Vagina (tissue), 2 donors: ENCODE measurements around the gene TBXAS1. TPM values are rescaled to one million over a fixed set of nuclear protein-coding genes. Genes with fewer than 3 reads are reported as not detected.

Source experiments
- DNase-seq, 2 donors: peaks; one replicate each; pipeline ENCODE4 v3.0.0-alpha.2; 2017; ENCODE audit errors: extremely low spot score in 2 of 2
- H3K27ac ChIP-seq: fragments of 200-600 bp; sonication (generic); one replicate; pipeline ENCODE4 v1.5.1; 2019
- H3K27me3 ChIP-seq: fragments of 200-600 bp; sonication (generic); one replicate; pipeline ENCODE4 v1.5.1; 2019
- H3K36me3 ChIP-seq, 2 donors: fragments of 200-600 bp; sonication (generic); one replicate each; pipeline ENCODE4 v1.5.1; 2017 to 2019
- H3K4me1 ChIP-seq: fragments of 200-600 bp; sonication (generic); one replicate; pipeline ENCODE4 v1.5.1; 2019
- H3K4me3 ChIP-seq, 2 donors: fragments of 200-600 bp; sonication (generic); 1 replicate in 1 of 2; 2 replicates in 1 of 2; pipeline ENCODE4 v1.5.1; 2016 to 2019
- H3K9me3 ChIP-seq: fragments of 200-600 bp; sonication (generic); one replicate; pipeline ENCODE4 v1.5.1; 2019
- CTCF ChIP-seq, 3 experiments: fragments of 450-650 bp in 2 of 3; fragments of 200-600 bp in 1 of 3; sonication (generic) in 1 of 3; IDR thresholded peaks; one replicate each; pipeline ENCODE4 v1.5.1; 2017 to 2019; ENCODE audit warnings: antibody characterized with exemption in 3 of 3, mild to moderate bottlenecking in 2 of 3, moderate library complexity in 2 of 3
- POLR2A ChIP-seq, 2 donors: fragments of 450-650 bp; IDR thresholded peaks; one replicate each; pipeline ENCODE4 v1.6.1; 2017; ENCODE audit warnings: antibody characterized with exemption in 2 of 2, mild to moderate bottlenecking in 2 of 2, moderate library complexity in 2 of 2
- POLR2AphosphoS5 ChIP-seq, 2 donors: sonication (generic); formaldehyde crosslinking; IDR thresholded peaks; one replicate each; pipeline ENCODE4 v1.9.0; 2017; ENCODE audit warnings: antibody characterized with exemption in 2 of 2, mild to moderate bottlenecking in 2 of 2, low read depth in 1 of 2; ENCODE audit not compliant: insufficient read depth in 1 of 2
- intact Hi-C: fragments of 100-400 bp; cut with DNase I; formaldehyde crosslinking; loops from one replicate; pipeline ENCODE4 v1.15.1; 2023
- total RNA-seq: library from RNA; depleted of rRNA; stranded (reverse); fragments of >200 nt; gene quantifications from one replicate; pipeline ENCODE4 v1.2.3, GENCODE V29; 2016

The TBXAS1 gene
- total RNA-seq, 1 donor from 2014 or later = 18.4 TPM

GRCh38 chr7:140003913-140004382 lies 174.9 kb downstream of the TBXAS1 start:
- Histone ChIP-seq H3K27ac (no peak overlapping the region), H3K27me3 (no peaks in the 10 kb centered on the region), H3K4me3 (no peak overlapping the region), H3K9me3 (no peaks in the 10 kb centered on the region), H3K4me1 (no peaks in the 10 kb centered on the region), H3K36me3 (no peaks in the 10 kb centered on the region)
- intact Hi-C loops = loop anchor here (5.0 kb wide), 2 partner anchors 227 to 367 kb away; partner anchors contain the start of gene HIPK2
- TF ChIP-seq POLR2AphosphoS5 (IDR thresholded peaks at IDR 0.05; ENCODE audit: insufficient read depth in 1 of 2, low read depth in 1 of 2) (no peak), CTCF (IDR thresholded peaks at IDR 0.05) (peak in 2 of 3 experiments; percentile 14 to 34), POLR2A (IDR thresholded peaks at IDR 0.05) (no peak)
- no peak for DNase-seq

GRCh38 chr7:140004672-140005071 lies 175.6 kb downstream of the TBXAS1 start:
- no peak overlapping the region for H3K27ac ChIP-seq
- DNase-seq = no peak
- H3K9me3 ChIP-seq = no peaks in the 10 kb centered on the region
- no peaks in the 10 kb centered on the region for H3K36me3 ChIP-seq
- no peaks in the 10 kb centered on the region for H3K27me3 ChIP-seq
- no peaks in the 10 kb centered on the region for H3K4me1 ChIP-seq
- intact Hi-C loops = loop anchor here (5.0 kb wide), 3 partner anchors 227 to 502 kb away; partner anchors contain the start of gene HIPK2
- H3K4me3 ChIP-seq = no peak overlapping the region
- TF ChIP-seq POLR2A (IDR thresholded peaks at IDR 0.05) = no peak
- TF ChIP-seq CTCF (IDR thresholded peaks at IDR 0.05) = no peak
- no peak for TF ChIP-seq POLR2AphosphoS5 (IDR thresholded peaks at IDR 0.05; ENCODE audit: insufficient read depth in 1 of 2, low read depth in 1 of 2)

- Histone ChIP-seq H3K27ac (no peak overlapping the region), H3K27me3 (no peaks in the 10 kb centered on the region), H3K4me3 (no peak overlapping the region), H3K36me3 (no peaks in the 10 kb centered on the region), H3K4me1 (no peaks in the 10 kb centered on the region), H3K9me3 (no peaks in the 10 kb centered on the region)
- no peak for TF ChIP-seq POLR2A (IDR thresholded peaks at IDR 0.05)
- TF ChIP-seq CTCF (IDR thresholded peaks at IDR 0.05) = no peak
- no peak for TF ChIP-seq POLR2AphosphoS5 (IDR thresholded peaks at IDR 0.05; ENCODE audit: insufficient read depth in 1 of 2, low read depth in 1 of 2)
- intact Hi-C loops = loop anchor here (5.0 kb wide), 1 partner anchor 503 kb away; no protein-coding TSS in a partner anchor
- DNase-seq = no peak
Measured at GRCh38 chr7:140005341-140005740, 176.3 kb downstream of the TBXAS1 start.

- no peak for DNase-seq
- no peaks in the 10 kb centered on the region for H3K9me3 ChIP-seq
Measured at GRCh38 chr7:140005754-140006503, 176.9 kb downstream of the TBXAS1 start.

More at GRCh38 chr7:140005754-140006503, 176.9 kb downstream of the TBXAS1 start:
- H3K4me1 ChIP-seq = no peaks in the 10 kb centered on the region
- H3K27me3 ChIP-seq = no peaks in the 10 kb centered on the region
- TF ChIP-seq CTCF (IDR thresholded peaks at IDR 0.05) = no peak
- TF ChIP-seq POLR2AphosphoS5 (IDR thresholded peaks at IDR 0.05; ENCODE audit: insufficient read depth in 1 of 2, low read depth in 1 of 2) = no peak
- no peak for TF ChIP-seq POLR2A (IDR thresholded peaks at IDR 0.05)
- no peaks in the 10 kb centered on the region for H3K36me3 ChIP-seq
- no peak overlapping the region for H3K27ac ChIP-seq
- intact Hi-C loops = loop anchor here (5.0 kb wide), 1 partner anchor 504 kb away; no protein-coding TSS in a partner anchor
- no peak overlapping the region for H3K4me3 ChIP-seq
